Measurements from ENCODE around the gene LTBP1. TPM values are rescaled to one million over a fixed set of nuclear protein-coding genes. Genes with fewer than 3 reads are reported as not detected.
"Not testable (repeated sequence)": the region's sequence is repeated elsewhere in the genome, so short reads cannot be mapped to it uniquely, and the experiment has no call there.

The LTBP1 gene
- total and polyA plus RNA-seq, 2 donors (not counting 1 experiment from before 2014, with no cell fraction given) = 0.69 TPM; not detected in 1

GRCh38 chr2:33056170-33056569, 109.4 kb downstream of the LTBP1 start:
- no peak for TF ChIP-seq CTCF (IDR thresholded peaks at IDR 0.05)
- TF ChIP-seq EZH2 (IDR thresholded peaks at IDR 0.05; ENCODE audit: borderline replicate concordance, insufficient read depth, low read depth, low read length, poor library complexity, severe bottlenecking) = no peak
- no peak overlapping the region for H3K27ac ChIP-seq (ENCODE audit: low read length in 2 of 2)
- CTCF ChIA-PET = no interaction called here
- Mint-ChIP-seq H3K27ac (no peak overlapping the region), H3K27me3 (peaks cover 3% of the 10 kb centered on the region), H3K4me3 (no peak overlapping the region), H3K9me3 (ENCODE audit: insufficient read depth) (no peaks in the 10 kb centered on the region), H3K4me1 (no peaks in the 10 kb centered on the region)
- DNase-seq = no peak
- POLR2A ChIA-PET = no interaction called here
- H3K36me3 ChIP-seq (replicated peaks in 1 of 2; ENCODE audit: control extremely low read depth in 1 of 2, control insufficient read depth in 1 of 2, extremely low read depth in 1 of 2, insufficient read depth in 2 of 2, low read length in 1 of 2) = no peaks in the 10 kb centered on the region
- H3K9ac ChIP-seq (ENCODE audit: low read length) = no peak overlapping the region
- WGBS (ENCODE audit: insufficient coverage) = 94% methylated on average over 8 of the region's 12 CpGs
- H4K20me1 ChIP-seq (ENCODE audit: control insufficient read depth, insufficient read depth, low read length, poor library complexity, severe bottlenecking) = no peaks in the 10 kb centered on the region
- H3K79me2 ChIP-seq (ENCODE audit: control insufficient read depth, insufficient read depth, low read length) = no peaks in the 10 kb centered on the region
- no peak overlapping the region for H3K4me3 ChIP-seq (ENCODE audit: control extremely low read depth in 1 of 5, extremely low read depth in 1 of 5, insufficient read depth in 1 of 5, low read depth in 2 of 5, low read length in 4 of 5)
- H2AFZ ChIP-seq (ENCODE audit: insufficient read depth, low read depth, low read length, poor library complexity, severe bottlenecking) = no peak overlapping the region
- intact Hi-C loops (cut with micrococcal nuclease) = no loop called here
- no peak for ATAC-seq (ENCODE audit: low read depth)
- H3K9me3 ChIP-seq (ENCODE audit: control extremely low read depth in 1 of 3, control insufficient read depth in 2 of 3, insufficient read depth in 1 of 3, low read length in 2 of 3) = peaks cover 0 to 7% (median 0%) of the 10 kb centered on the region in 3 donors
- no peak overlapping the region for H3K4me2 ChIP-seq (replicated peaks; ENCODE audit: low read depth, low read length, poor library complexity, severe bottlenecking)
- no peaks in the 10 kb centered on the region for H3K27me3 ChIP-seq (replicated peaks in 1 of 4; ENCODE audit: control extremely low read depth in 1 of 4, control insufficient read depth in 3 of 4, insufficient read depth in 4 of 4, low read length in 3 of 4)
- no peaks in the 10 kb centered on the region for H3K4me1 ChIP-seq (ENCODE audit: control insufficient read depth in 2 of 2, insufficient read depth in 2 of 2, low read length in 2 of 2)

- H3K4me1 ChIP-seq (ENCODE audit: control insufficient read depth in 2 of 2, insufficient read depth in 2 of 2, low read length in 2 of 2); H3K79me2 ChIP-seq (ENCODE audit: control insufficient read depth, insufficient read depth, low read length); H3K4me2 ChIP-seq (replicated peaks; ENCODE audit: low read depth, low read length, poor library complexity, severe bottlenecking); H3K9me3 Mint-ChIP-seq (ENCODE audit: insufficient read depth); H3K9me3 ChIP-seq (ENCODE audit: control extremely low read depth in 1 of 3, control insufficient read depth in 2 of 3, insufficient read depth in 1 of 3, low read length in 2 of 3); ATAC-seq (ENCODE audit: low read depth); H3K4me1 Mint-ChIP-seq; H3K27me3 Mint-ChIP-seq; intact Hi-C loops (cut with micrococcal nuclease); H3K9ac ChIP-seq (ENCODE audit: low read length); H3K27ac ChIP-seq (ENCODE audit: low read length in 2 of 2); H3K4me3 ChIP-seq (ENCODE audit: control extremely low read depth in 1 of 5, extremely low read depth in 1 of 5, insufficient read depth in 1 of 5, low read depth in 2 of 5, low read length in 4 of 5); CTCF ChIA-PET; H3K4me3 Mint-ChIP-seq; POLR2A ChIA-PET; DNase-seq; H3K27me3 ChIP-seq (replicated peaks in 1 of 4; ENCODE audit: control extremely low read depth in 1 of 4, control insufficient read depth in 3 of 4, insufficient read depth in 4 of 4, low read length in 3 of 4); H2AFZ ChIP-seq (ENCODE audit: insufficient read depth, low read depth, low read length, poor library complexity, severe bottlenecking); H4K20me1 ChIP-seq (ENCODE audit: control insufficient read depth, insufficient read depth, low read length, poor library complexity, severe bottlenecking); H3K36me3 ChIP-seq (replicated peaks in 1 of 2; ENCODE audit: control extremely low read depth in 1 of 2, control insufficient read depth in 1 of 2, extremely low read depth in 1 of 2, insufficient read depth in 2 of 2, low read length in 1 of 2); H3K27ac Mint-ChIP-seq: not testable (repeated sequence)
- WGBS (ENCODE audit: insufficient coverage) = over 99% methylated on average over 20 of the region's 39 CpGs
These were observed 110.7 kb downstream of the LTBP1 start for GRCh38 chr2:33057307-33058028.
